ENCODE measurements around the gene CEACAM19.

GRCh38 chr19:44645407-44646048 lies 25.8 kb upstream of the CEACAM19 start:
- TF ChIP-seq, protein P1, sequence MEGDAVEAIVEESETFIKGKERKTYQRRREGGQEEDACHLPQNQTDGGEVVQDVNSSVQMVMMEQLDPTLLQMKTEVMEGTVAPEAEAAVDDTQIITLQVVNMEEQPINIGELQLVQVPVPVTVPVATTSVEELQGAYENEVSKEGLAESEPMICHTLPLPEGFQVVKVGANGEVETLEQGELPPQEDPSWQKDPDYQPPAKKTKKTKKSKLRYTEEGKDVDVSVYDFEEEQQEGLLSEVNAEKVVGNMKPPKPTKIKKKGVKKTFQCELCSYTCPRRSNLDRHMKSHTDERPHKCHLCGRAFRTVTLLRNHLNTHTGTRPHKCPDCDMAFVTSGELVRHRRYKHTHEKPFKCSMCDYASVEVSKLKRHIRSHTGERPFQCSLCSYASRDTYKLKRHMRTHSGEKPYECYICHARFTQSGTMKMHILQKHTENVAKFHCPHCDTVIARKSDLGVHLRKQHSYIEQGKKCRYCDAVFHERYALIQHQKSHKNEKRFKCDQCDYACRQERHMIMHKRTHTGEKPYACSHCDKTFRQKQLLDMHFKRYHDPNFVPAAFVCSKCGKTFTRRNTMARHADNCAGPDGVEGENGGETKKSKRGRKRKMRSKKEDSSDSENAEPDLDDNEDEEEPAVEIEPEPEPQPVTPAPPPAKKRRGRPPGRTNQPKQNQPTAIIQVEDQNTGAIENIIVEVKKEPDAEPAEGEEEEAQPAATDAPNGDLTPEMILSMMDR (conservative IDR thresholded peaks at IDR 0.05) = no peak
- TF ChIP-seq EZH2 (IDR thresholded peaks at IDR 0.05; ENCODE audit: low read depth) = no peak
